HG03280 (cell line): ENCODE data around the gene PPFIBP2.

ENCODE experiments used
- ATAC-seq: cut with Tn5 transposase; IDR thresholded peaks from one replicate; pipeline ENCODE4 v1.9.1; 2021; ENCODE audit warnings: mild to moderate bottlenecking, moderate library complexity; ENCODE audit not compliant: unreplicated experiment

The PPFIBP2 gene

DNA sequence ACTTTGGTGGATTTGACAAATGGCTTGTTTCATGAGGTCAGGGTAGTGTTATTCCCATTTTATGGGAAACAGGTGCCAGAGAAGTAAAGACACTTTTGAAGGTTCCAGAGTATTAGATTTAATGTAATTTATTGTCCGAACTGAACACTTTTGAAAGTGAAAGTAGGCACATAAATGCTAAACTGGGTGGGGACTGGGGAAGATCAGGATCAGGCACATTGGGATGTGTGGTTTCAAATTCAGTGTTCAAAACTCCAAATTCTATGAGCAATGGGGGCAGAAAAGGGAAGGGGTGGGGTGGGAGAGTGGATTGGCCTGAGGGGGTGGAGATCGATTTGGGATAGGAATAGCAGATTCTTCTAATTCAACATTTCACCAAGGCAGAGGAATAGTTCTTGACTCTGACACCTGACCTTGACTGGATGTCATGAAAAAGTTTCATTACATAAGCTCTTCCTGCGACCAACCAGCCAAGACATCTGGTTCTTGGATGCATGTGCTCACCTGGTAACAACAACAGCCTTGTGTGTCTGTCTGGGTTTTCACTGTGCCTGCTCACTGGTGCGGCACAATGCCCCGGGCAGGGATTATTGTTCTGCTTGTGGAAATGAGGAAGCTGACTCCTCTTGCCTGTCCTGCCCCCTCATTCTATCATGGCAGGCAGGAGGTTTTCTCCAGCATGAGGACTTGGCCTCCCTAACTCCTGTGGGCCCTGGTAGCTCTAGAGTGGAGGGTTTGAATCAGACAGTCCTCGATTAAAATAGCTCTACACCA lies 10.8 kb downstream of the PPFIBP2 start:
- no peak for ATAC-seq

DNA sequence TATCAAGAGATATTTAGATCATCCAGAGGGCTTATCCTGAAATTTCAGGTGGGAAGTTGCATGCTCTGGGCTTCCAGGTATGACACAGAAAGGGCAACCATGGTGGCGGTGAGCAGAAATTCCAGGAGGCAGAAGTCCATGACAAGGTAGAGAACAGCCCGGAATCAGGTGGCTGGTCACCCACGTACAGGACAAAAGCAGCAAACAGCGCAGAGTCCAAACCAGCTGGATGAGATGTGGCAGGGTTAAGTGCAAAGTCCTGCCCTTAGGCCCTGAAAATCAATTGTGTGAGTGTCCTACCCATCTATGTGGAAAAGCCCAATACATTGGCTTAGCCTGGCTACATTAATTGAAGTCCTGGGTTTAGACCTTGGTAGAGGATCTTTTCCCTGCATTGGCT lies 11.6 kb downstream of the PPFIBP2 start:
- ATAC-seq = no peak

DNA sequence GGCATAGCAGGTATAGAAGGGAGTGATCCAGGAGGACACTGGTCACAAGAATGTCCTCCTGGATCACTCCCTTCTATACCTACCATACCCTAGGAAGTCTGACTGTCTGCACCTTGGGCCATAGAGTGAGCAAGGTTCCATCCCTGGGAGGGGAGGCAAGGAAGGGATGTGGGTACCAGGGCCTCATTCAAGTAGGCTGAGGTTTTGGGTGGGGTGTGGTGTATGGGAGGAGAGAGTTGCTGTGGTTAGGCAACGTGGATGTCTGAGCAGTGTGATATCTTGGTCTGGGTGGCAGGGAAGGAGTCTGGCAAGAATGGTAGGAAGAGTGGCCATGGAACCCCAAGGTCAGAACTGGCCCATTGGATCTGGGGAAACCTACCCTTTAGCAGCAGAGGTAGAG lies 13.2 kb downstream of the PPFIBP2 start:
- ATAC-seq = no peak

- ATAC-seq = no peak
Measured at GRCh38 chr11:7528514-7529049, 14.8 kb downstream of the PPFIBP2 start.

DNA sequence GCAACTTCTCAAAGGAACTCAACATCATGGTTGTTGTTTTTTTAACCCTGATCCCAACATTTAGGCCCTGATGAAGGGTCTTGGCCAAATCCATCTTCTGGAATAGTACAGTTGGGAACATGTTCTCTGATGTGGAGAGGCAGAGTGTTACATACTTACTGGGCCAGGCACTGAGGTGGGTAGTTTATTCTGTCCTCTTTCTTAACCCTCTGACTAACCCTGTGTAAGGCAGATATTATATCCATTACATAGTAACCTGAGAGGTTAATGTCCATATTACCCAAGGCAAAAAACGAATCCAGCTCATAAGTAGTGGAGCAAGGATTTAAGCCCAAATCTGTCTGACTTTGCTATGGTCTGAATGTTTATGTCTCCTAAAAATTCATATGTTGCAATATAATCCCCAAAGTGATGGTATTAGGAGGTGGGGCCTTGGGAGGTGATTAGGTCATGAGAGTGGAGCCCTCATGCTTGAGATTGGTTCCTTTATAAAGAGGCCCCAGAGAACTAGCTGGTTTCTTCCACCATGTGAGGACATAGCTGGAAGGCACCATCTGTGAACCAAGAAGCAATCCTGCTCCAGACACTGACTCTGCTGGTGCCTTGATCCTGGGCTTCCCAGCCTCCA lies 16.3 kb downstream of the PPFIBP2 start:
- ATAC-seq = no peak

DNA sequence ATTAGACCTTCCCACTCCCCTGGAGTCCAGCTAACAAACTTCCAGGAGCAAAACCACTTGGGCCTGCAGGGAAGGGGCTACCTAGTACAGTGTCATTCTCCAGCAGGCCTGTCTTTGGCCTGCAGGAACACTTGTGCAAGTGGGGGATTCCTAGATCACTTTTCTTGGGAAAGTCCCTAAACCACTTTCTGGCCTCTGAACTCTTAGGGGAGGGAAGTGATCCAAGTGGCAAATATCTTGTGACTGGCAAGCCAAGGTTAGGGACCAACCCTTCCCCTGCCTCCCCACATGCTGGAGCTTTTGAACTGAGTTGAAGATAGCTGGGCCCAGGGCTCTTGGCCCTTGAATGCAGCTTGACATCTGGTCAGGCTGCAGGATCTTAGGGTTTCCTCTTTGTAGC lies 17.2 kb downstream of the PPFIBP2 start:
- no peak for ATAC-seq

DNA sequence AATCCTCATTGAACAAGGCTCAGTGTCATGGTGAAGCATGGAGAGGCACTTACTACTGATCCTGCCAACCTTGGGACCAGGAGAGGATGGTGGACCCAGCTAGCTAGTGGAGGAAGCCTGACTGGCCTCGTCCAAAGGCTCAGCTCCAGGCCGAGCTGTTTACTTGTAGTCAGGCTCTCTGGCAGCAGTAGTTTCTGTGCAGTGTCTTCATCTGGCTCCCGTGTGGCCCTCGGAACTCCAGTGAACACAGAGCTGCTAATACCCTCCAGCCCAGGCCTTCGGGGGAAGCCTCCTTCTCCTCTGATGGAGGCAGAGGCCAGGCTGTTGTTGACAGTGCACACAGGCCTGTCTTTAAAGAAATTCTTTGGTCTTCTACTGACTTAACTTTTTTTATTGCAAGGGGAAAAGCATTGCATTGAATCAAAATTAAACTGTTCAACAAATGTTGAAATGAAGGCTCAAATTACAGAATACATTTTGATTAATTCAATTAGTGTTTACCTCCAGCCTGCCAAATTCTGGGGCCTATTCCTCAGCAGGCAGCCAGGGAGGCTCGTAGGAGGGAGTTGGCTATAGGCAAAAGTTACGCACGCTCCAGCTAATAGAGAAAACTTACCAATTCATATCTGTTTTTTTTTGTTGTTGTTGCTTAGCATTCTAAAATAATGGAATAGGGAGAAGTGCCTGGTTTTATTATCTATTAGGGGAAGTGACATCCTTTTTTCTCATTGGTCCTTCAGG lies 18.8 kb downstream of the PPFIBP2 start:
- ATAC-seq = no peak

- ATAC-seq = no peak
Measured at GRCh38 chr11:7533199-7534041, 19.6 kb downstream of the PPFIBP2 start.

DNA sequence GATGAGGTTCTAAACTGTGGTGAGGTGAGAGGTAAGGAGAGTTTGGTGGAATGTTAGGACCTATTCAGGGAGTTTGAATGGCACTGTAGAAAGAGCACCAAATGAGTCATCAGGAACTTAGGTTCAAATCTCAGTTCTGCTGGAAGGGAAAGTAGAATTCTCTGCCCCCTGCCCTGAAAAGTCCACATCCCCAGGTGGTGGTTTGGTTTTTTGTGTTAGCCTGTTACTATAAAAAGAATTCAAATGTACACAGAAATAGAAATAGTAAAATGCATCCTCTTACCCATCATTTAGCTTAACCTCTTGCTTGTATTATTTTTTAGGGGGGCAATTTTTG lies 20.2 kb downstream of the PPFIBP2 start:
- ATAC-seq = no peak

DNA sequence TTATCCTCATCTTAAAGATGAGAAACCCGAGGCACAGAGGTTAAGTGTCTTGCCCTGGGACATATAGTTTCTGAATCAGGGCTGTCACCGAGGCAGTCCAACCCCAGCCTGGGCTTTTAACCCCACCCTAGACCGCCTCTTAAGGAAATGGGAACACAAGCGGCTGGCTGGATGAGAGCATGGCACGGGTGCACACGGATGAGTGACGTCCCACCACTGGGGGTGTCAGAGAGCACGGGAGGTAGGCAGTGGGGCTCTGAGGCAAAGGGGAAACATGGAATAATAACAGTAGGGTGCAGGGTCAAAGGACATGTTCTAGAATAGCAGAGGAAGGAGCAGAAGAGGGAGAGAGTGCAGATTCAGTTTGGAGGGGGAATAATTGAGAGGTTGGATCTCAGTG lies 22.3 kb downstream of the PPFIBP2 start:
- ATAC-seq = no peak

- no peak for ATAC-seq
Measured at GRCh38 chr11:7537265-7537664, 23.5 kb downstream of the PPFIBP2 start.

DNA sequence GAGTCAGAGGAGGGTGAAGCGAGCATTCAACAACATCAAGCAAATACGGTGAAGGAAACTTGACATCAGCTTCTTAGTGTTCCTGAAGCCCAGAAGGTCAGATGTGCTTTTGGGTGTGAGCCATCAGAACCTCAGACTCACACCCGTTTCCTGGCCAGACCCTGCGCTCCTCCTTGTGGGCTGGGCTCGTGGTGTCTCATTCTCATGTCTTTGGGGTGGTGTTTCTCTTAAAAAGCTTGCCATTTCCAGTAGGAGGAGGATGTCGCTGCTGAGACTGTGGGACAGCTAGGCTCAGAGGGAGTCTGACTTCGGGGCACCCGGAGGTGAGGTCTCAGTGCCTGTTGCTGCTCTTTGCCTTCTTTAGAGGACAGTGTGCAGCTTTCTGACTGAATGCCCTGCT lies 24.2 kb downstream of the PPFIBP2 start:
- no peak for ATAC-seq

- no peak for ATAC-seq
Measured at GRCh38 chr11:7538466-7539454, 25.0 kb downstream of the PPFIBP2 start.

DNA sequence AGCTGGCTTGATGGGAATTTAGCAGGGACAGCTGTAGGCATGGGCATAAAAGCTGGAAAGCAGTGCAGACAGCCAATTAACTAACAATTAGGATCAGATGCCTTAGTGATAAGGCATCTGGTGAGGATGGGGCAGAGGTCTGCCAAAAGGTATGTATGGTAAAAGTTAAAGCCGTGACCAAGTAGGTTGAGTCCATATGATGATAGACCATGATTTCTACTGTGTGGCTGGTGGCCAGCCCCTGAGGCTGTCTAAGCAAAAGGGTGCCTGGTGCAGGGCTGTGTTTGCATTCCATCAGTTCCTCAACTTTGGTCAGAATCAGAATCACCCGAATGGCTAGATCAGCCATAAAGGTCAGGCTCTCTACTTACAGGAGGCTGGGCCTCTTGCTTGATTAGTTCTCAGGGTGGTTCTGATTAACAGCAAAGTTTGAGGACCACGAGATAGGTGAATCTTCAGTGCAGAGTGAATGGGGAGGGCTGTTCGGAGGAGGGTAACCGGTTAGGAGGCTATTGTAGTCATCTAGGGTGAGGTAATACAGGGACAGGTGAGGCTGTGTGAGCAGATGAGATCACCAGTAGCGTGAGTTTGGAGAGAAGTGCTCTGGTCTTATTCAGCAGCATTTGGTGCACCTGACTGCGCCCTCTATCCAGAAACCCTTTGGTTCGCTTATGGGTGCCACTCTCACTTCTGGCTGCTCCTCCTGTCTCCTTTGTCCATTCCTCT lies 27.2 kb downstream of the PPFIBP2 start:
- ATAC-seq = no peak

GRCh38 chr11:7543302-7543701 lies 29.5 kb downstream of the PPFIBP2 start:
- ATAC-seq = no peak

DNA sequence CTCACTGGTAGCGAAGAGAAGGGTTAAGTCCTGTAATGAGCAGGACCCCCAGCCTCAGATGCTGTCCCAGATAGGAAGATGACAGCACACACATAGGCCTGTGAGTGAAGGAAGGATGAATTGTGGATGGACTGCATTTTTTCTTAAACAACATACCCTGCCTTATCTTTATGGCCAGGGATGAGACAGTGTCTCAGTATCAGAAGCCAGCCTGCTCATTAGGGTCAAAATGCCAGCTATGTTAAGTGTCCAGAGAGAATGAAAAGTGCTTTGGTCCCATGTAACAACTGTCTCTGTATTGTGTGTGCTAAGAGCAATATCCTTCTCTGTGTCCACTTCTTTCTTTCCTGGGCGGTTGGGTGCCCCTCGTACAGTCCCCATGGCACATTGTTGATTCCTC lies 30.2 kb downstream of the PPFIBP2 start:
- ATAC-seq = no peak

DNA sequence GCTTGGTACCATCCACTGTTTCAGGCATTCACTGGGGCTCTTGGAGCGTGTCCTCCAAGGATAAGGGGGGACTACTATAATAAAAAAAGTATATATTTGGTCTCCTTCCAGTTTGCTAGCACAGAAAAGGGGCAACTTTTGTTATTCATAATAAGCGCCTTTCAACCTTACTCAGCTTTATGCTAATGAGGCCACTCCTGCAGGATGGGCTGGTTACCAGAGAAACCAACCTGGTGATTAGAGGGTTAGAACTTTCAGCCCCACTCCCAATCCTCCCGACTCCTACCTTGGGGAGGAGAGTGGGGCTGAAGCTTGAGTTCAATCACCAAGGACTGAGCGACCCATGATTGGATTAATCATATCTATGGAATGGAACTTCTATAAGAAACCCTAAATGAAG lies 31.8 kb downstream of the PPFIBP2 start:
- no peak for ATAC-seq

GRCh38 chr11:7546324-7546791 lies 32.6 kb downstream of the PPFIBP2 start:
- no peak for ATAC-seq

GRCh38 chr11:7547687-7548086 lies 33.9 kb downstream of the PPFIBP2 start:
- ATAC-seq = no peak
